MM.1S (cell line): ENCODE results near the gene SERPINA9.

Source experiments
- DNase-seq: peaks from one replicate; pipeline ENCODE4 v3.0.0-alpha.2; 2015
- H2AFZ ChIP-seq: fragments of 300-600 bp; sonication (generic); 2 replicates; pipeline ENCODE4 v1.6.0; 2016; ENCODE audit warnings: antibody characterized with exemption, low read length
- H3F3A ChIP-seq: fragments of 300-600 bp; sonication (generic); 2 replicates; pipeline ENCODE4 v1.6.1; 2016; ENCODE audit warnings: mild to moderate bottlenecking, antibody characterized with exemption, low read length, moderate library complexity, mixed read lengths; ENCODE audit not compliant: insufficient read depth
- H3K27ac ChIP-seq: fragments of 300-600 bp; sonication (generic); 2 replicates; pipeline ENCODE4 v1.5.1; 2016; ENCODE audit warnings: mild to moderate bottlenecking, low read length
- H3K27me3 ChIP-seq: fragments of 300-600 bp; sonication (generic); replicated peaks from 2 replicates; pipeline ENCODE4 v1.6.0; 2016; ENCODE audit warnings: low read length; ENCODE audit not compliant: insufficient read depth
- H3K36me3 ChIP-seq: fragments of 300-600 bp; sonication (generic); replicated peaks from 2 replicates; pipeline ENCODE4 v1.6.1; 2016; ENCODE audit warnings: mild to moderate bottlenecking, low read length, mixed read lengths; ENCODE audit not compliant: insufficient read depth
- H3K4me1 ChIP-seq: fragments of 300-600 bp; sonication (generic); 2 replicates; pipeline ENCODE4 v1.6.1; 2016; ENCODE audit warnings: low read length, mixed read lengths
- H3K4me2 ChIP-seq: fragments of 300-600 bp; sonication (generic); 2 replicates; pipeline ENCODE4 v1.6.0; 2016; ENCODE audit warnings: low read depth, low read length
- H3K4me3 ChIP-seq: fragments of 300-600 bp; sonication (generic); 2 replicates; pipeline ENCODE4 v1.5.1; 2016; ENCODE audit warnings: low read length, mixed read lengths
- H3K79me2 ChIP-seq: fragments of 300-600 bp; sonication (generic); 2 replicates; pipeline ENCODE4 v1.6.1; 2016; ENCODE audit warnings: mixed run types, low read length, mixed read lengths
- H3K9ac ChIP-seq: fragments of 300-600 bp; sonication (generic); 2 replicates; pipeline ENCODE4 v1.6.1; 2016; ENCODE audit warnings: low read length, mixed read lengths
- H3K9me2 ChIP-seq: fragments of 300-600 bp; sonication (generic); replicated peaks from 2 replicates; pipeline ENCODE4 v1.6.1; 2016; ENCODE audit warnings: mild to moderate bottlenecking, low read length, mixed read lengths; ENCODE audit not compliant: insufficient read depth
- H3K9me3 ChIP-seq: fragments of 300-600 bp; sonication (generic); replicated peaks from 2 replicates; pipeline ENCODE4 v1.6.1; 2016; ENCODE audit warnings: mild to moderate bottlenecking, low read length, mixed read lengths; ENCODE audit not compliant: insufficient read depth
- H4K20me1 ChIP-seq: fragments of 300-600 bp; sonication (generic); 2 replicates; pipeline ENCODE4 v1.6.1; 2016; ENCODE audit warnings: mild to moderate bottlenecking, low read length, moderate library complexity, mixed read lengths; ENCODE audit not compliant: insufficient read depth
- EZH2 ChIP-seq: fragments of 300-600 bp; sonication (generic); optimal IDR thresholded peaks from 2 replicates; pipeline ENCODE3; 2017; ENCODE audit warnings: low read depth, mild to moderate bottlenecking, antibody characterized with exemption, low read length, mixed read lengths
- EZH2phosphoT487 ChIP-seq: fragments of 300-600 bp; sonication (generic); IDR thresholded peaks from 2 replicates; pipeline ENCODE4 v1.6.1; 2018; ENCODE audit warnings: antibody characterized with exemption, low read length
- TF ChIP-seq, protein P1 (sequence below): fragments of 300-600 bp; sonication (generic); IDR thresholded peaks from 2 replicates; pipeline ENCODE4 v1.5.1; 2016; ENCODE audit warnings: antibody characterized with exemption, low read length, mixed read lengths

The SERPINA9 gene

DNA sequence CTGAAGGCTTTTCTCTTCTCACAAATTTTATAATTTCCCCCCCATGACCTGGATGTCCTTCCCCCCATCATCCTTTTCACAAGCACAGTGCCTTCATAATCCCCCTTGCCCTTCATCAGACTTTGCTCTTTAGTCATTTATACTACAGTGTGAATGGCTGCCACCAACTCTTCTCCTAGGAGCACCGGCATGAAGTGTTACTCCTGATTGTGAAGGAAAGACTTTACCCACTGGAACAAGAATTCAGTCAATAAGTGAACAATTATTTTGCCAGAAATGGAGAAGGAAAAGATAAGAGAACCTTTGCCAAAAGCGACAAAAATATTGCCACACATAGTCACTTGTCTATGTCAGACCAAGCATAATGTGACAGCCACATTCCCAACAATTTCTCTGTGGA, 5.0 kb downstream of the SERPINA9 start:
- H3K4me3 ChIP-seq = no peak overlapping the region

DNA sequence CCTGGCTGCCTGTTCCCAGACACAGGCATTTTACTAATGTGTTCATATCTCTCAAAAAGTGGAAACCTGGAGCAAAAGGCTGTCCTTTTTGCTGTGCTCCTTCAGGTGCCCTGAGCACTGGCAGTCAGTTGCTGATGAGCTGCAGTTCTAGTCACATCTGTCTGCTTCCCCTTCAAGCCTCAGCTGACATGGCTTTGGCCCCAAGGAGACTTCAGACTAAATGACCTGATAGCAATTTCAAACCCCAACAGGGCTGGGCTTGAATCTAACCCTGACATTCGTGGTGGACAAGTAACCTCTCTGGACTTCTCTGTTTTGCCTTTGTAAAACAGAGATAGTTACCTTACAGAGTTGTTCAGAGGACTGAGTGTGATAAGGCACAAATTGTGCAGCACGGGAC, 5.7 kb downstream of the SERPINA9 start:
- H3K9me3 ChIP-seq = no peaks in the 10 kb centered on the region
- H3K4me1 ChIP-seq = no peaks in the 10 kb centered on the region
- no peaks in the 10 kb centered on the region for H3K36me3 ChIP-seq
- no peak overlapping the region for H3K9ac ChIP-seq
- H3K4me2 ChIP-seq = no peak overlapping the region
- TF ChIP-seq EZH2phosphoT487 = no peak
- TF ChIP-seq EZH2 = no peak
- TF ChIP-seq, protein P1, sequence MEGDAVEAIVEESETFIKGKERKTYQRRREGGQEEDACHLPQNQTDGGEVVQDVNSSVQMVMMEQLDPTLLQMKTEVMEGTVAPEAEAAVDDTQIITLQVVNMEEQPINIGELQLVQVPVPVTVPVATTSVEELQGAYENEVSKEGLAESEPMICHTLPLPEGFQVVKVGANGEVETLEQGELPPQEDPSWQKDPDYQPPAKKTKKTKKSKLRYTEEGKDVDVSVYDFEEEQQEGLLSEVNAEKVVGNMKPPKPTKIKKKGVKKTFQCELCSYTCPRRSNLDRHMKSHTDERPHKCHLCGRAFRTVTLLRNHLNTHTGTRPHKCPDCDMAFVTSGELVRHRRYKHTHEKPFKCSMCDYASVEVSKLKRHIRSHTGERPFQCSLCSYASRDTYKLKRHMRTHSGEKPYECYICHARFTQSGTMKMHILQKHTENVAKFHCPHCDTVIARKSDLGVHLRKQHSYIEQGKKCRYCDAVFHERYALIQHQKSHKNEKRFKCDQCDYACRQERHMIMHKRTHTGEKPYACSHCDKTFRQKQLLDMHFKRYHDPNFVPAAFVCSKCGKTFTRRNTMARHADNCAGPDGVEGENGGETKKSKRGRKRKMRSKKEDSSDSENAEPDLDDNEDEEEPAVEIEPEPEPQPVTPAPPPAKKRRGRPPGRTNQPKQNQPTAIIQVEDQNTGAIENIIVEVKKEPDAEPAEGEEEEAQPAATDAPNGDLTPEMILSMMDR = no peak
- no peaks in the 10 kb centered on the region for H3K79me2 ChIP-seq
- no peaks in the 10 kb centered on the region for H4K20me1 ChIP-seq
- H3K4me3 ChIP-seq = no peak overlapping the region
- H3K27me3 ChIP-seq = no peaks in the 10 kb centered on the region
- no peak overlapping the region for H2AFZ ChIP-seq
- DNase-seq = no peak
- H3F3A ChIP-seq = no peaks in the 10 kb centered on the region
- no peak overlapping the region for H3K27ac ChIP-seq
- no peaks in the 10 kb centered on the region for H3K9me2 ChIP-seq

More for the DNA sequence above, 5.0 kb downstream of the SERPINA9 start:
- Histone ChIP-seq H3K79me2 (no peaks in the 10 kb centered on the region), H4K20me1 (no peaks in the 10 kb centered on the region), H3F3A (no peaks in the 10 kb centered on the region), H3K9ac (no peak overlapping the region), H3K27me3 (no peaks in the 10 kb centered on the region), H2AFZ (no peak overlapping the region), H3K27ac (no peak overlapping the region), H3K36me3 (no peaks in the 10 kb centered on the region), H3K9me2 (no peaks in the 10 kb centered on the region), H3K4me2 (no peak overlapping the region), H3K9me3 (no peaks in the 10 kb centered on the region), H3K4me1 (no peaks in the 10 kb centered on the region)
- no peak for DNase-seq
- TF ChIP-seq EZH2phosphoT487 = no peak
- TF ChIP-seq, protein P1 = no peak
- no peak for TF ChIP-seq EZH2

DNA sequence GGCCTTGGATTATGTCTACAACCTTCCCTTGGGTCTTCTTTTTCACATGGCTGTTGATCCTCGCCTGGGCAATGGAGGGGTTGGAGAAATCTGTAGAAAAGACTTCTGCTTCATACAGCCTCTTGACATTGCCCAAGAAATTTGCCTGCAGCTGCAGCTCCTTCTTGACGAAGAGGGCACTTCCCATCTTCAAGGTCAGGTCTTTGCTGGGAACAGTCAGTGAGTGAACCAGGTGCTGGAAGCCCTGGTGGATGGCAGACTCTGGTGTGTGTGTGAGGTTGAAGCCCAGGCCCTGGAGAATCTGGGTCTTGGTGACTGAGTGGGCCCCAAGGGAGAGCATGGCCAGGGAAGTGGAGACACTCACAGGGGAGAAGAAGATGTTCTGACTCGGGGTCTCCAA, 6.7 kb downstream of the SERPINA9 start:
- TF ChIP-seq, protein P1 = no peak
- TF ChIP-seq EZH2phosphoT487 (no peak), EZH2 (no peak)
- no peaks in the 10 kb centered on the region for H4K20me1 ChIP-seq
- H3K36me3 ChIP-seq = no peaks in the 10 kb centered on the region
- no peak overlapping the region for H3K27ac ChIP-seq
- no peak overlapping the region for H2AFZ ChIP-seq
- no peak for DNase-seq
- no peak overlapping the region for H3K9ac ChIP-seq
- no peaks in the 10 kb centered on the region for H3K79me2 ChIP-seq
- H3K4me1 ChIP-seq = no peaks in the 10 kb centered on the region
- H3K9me2 ChIP-seq = no peaks in the 10 kb centered on the region
- H3K27me3 ChIP-seq = no peaks in the 10 kb centered on the region
- no peaks in the 10 kb centered on the region for H3K9me3 ChIP-seq
- H3K4me3 ChIP-seq = no peak overlapping the region
- H3F3A ChIP-seq = no peaks in the 10 kb centered on the region
- no peak overlapping the region for H3K4me2 ChIP-seq
